Measurements from ENCODE around the gene ST6GALNAC3. TPM values are rescaled to one million over a fixed set of nuclear protein-coding genes. Genes with fewer than 3 reads are reported as not detected.

ST6GALNAC3 gene
- polyA plus RNA-seq, 2 of the 4 experiments (the other 2 are of a cell fraction): 1.1 to 1.2 TPM

GRCh38 chr1:76083189-76083588 lies 8.6 kb downstream of the ST6GALNAC3 start:
- H3K27ac ChIP-seq: no peak overlapping the region
- ChIA-PET CTCF (no interaction called here), POLR2A (no interaction called here)
- DNase-seq (ENCODE audit: low read depth in 1 of 2, low spot score in 1 of 2) (no peak), FAIRE-seq (no peak), ATAC-seq (no peak)
- no peak overlapping the region for H3K4me2 ChIP-seq
- TF ChIP-seq, protein P1, sequence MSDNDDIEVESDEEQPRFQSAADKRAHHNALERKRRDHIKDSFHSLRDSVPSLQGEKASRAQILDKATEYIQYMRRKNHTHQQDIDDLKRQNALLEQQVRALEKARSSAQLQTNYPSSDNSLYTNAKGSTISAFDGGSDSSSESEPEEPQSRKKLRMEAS (IDR thresholded peaks at IDR 0.05): no peak
- no peak for TF ChIP-seq RARB (CRISPR knock-in tag; IDR thresholded peaks at IDR 0.05)
- TF ChIP-seq RCOR1 (IDR thresholded peaks at IDR 0.05; ENCODE audit: low read depth, low read length): no peak
- TF ChIP-seq HOXA7 (CRISPR knock-in tag; IDR thresholded peaks at IDR 0.05): no peak
- TF ChIP-seq E2F6 (IDR thresholded peaks at IDR 0.05; ENCODE audit: borderline replicate concordance, low read depth): no peak
- TF ChIP-seq FOSB (CRISPR knock-in tag; IDR thresholded peaks at IDR 0.05): no peak
- TF ChIP-seq, protein P2, sequence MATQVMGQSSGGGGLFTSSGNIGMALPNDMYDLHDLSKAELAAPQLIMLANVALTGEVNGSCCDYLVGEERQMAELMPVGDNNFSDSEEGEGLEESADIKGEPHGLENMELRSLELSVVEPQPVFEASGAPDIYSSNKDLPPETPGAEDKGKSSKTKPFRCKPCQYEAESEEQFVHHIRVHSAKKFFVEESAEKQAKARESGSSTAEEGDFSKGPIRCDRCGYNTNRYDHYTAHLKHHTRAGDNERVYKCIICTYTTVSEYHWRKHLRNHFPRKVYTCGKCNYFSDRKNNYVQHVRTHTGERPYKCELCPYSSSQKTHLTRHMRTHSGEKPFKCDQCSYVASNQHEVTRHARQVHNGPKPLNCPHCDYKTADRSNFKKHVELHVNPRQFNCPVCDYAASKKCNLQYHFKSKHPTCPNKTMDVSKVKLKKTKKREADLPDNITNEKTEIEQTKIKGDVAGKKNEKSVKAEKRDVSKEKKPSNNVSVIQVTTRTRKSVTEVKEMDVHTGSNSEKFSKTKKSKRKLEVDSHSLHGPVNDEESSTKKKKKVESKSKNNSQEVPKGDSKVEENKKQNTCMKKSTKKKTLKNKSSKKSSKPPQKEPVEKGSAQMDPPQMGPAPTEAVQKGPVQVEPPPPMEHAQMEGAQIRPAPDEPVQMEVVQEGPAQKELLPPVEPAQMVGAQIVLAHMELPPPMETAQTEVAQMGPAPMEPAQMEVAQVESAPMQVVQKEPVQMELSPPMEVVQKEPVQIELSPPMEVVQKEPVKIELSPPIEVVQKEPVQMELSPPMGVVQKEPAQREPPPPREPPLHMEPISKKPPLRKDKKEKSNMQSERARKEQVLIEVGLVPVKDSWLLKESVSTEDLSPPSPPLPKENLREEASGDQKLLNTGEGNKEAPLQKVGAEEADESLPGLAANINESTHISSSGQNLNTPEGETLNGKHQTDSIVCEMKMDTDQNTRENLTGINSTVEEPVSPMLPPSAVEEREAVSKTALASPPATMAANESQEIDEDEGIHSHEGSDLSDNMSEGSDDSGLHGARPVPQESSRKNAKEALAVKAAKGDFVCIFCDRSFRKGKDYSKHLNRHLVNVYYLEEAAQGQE (IDR thresholded peaks at IDR 0.05): no peak
- no peak for TF ChIP-seq HOXB5 (CRISPR knock-in tag; IDR thresholded peaks at IDR 0.05)
- no peak for TF ChIP-seq TFCP2L1 (CRISPR knock-in tag; IDR thresholded peaks at IDR 0.05)
- no peak overlapping the region for H3K4me3 ChIP-seq
- no peaks in the 10 kb centered on the region for H3K4me1 ChIP-seq
- 86% methylated on average over 10 of the region's 10 CpGs for WGBS (ENCODE audit: missing lambda C conversion rate)
- H3K9me3 ChIP-seq: no peaks in the 10 kb centered on the region

GRCh38 chr1:76084029-76084627 lies 9.6 kb downstream of the ST6GALNAC3 start:
- TF ChIP-seq JUN (IDR thresholded peaks at IDR 0.05): no peak
- no peak for TF ChIP-seq CHD4 (IDR thresholded peaks at IDR 0.05; ENCODE audit: borderline replicate concordance)
- no peak for TF ChIP-seq TP53 (CRISPR knock-in tag; IDR thresholded peaks at IDR 0.05)
- no peak for TF ChIP-seq HOXA7 (CRISPR knock-in tag; IDR thresholded peaks at IDR 0.05)
- TF ChIP-seq, protein P2 (IDR thresholded peaks at IDR 0.05): no peak
- no peak for TF ChIP-seq HOXB13 (CRISPR knock-in tag; IDR thresholded peaks at IDR 0.05; ENCODE audit: low read depth)
- H3K9me3 ChIP-seq: no peaks in the 10 kb centered on the region
- ChIA-PET POLR2A (no interaction called here), CTCF (interaction anchor here (0.5 kb wide), 1 partner anchor 13 kb away, joined by 5 read pairs; no protein-coding TSS in a partner anchor)
- no peak overlapping the region for H3K27ac ChIP-seq
- no peak overlapping the region for H3K4me3 ChIP-seq
- no peaks in the 10 kb centered on the region for H3K4me1 ChIP-seq
- FAIRE-seq: no peak
- DNase-seq (ENCODE audit: low read depth in 1 of 2, low spot score in 1 of 2): no peak
- no peak for ATAC-seq
- WGBS (ENCODE audit: missing lambda C conversion rate): 87% methylated on average over 3 of the region's 4 CpGs
- H3K4me2 ChIP-seq: no peak overlapping the region

GRCh38 chr1:76084685-76085084 lies 10.1 kb downstream of the ST6GALNAC3 start:
- ChIA-PET CTCF (interaction anchor here (0.5 kb wide), 1 partner anchor 13 kb away, joined by 5 read pairs; no protein-coding TSS in a partner anchor), POLR2A (no interaction called here)
- WGBS (ENCODE audit: missing lambda C conversion rate): 58% methylated on average over 3 of the region's 3 CpGs
- no peak for DNase-seq (ENCODE audit: low read depth in 1 of 2, low spot score in 1 of 2)
- FAIRE-seq: no peak
- Histone ChIP-seq H3K4me2 (no peak overlapping the region), H3K27ac (no peak overlapping the region), H3K9me3 (no peaks in the 10 kb centered on the region), H3K4me1 (no peaks in the 10 kb centered on the region), H3K4me3 (no peak overlapping the region)
- ATAC-seq: no peak
- TF ChIP-seq BCL3 (IDR thresholded peaks at IDR 0.05) (no peak), RFX5 (IDR thresholded peaks at IDR 0.05) (no peak)

All from A549 (cell line).